Measurements from ENCODE around the gene TMEM163.

Gene TMEM163

DNA sequence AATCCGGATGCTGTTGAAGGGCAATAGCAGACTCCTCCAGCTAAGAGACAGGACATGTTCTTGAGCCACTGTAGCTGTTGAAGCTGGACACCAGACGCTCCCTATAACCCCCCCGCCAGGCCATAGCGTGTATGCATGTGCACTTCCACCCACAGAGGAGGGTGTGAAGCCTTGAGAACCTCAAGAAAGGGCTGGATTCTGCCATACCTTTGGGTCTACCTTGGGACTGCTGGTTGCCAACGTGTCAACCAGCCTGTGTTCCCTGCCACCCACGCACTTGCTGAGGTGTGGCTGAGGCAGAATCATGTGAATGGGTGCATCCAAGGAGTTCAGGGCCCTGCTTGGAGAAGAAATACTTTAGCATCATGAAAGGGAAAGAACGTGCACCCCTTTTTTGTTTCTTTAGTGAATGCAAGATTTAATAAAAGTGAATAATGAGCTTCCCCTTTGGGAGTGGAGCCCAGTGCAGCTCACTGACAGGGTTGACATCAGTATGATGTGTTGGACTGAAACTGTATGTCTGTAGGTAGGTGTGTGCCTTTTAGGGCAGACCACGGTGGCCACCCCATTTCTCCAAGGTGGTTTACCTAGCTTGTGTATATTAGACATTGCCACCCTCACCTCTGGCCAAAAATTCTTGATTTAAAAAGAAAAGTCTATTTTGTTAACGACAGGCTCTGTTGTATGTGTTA is 266.6 kb downstream of the TMEM163 start:
- FAIRE-seq = no peak

DNA sequence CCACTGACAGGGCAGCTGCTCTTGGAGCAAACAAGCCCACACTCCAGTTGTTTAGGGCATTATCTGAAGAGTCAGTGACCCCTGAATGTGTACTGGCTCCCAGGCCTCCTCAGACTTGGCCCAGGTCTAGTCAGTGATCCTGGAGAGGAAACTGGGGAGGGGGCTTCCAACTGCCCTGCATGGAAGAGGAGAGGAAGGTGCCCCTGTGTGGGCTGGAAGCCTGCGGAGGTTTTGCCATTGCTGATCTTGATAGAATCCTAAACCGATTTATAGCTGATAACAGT is 267.5 kb downstream of the TMEM163 start:
- FAIRE-seq = no peak

DNA sequence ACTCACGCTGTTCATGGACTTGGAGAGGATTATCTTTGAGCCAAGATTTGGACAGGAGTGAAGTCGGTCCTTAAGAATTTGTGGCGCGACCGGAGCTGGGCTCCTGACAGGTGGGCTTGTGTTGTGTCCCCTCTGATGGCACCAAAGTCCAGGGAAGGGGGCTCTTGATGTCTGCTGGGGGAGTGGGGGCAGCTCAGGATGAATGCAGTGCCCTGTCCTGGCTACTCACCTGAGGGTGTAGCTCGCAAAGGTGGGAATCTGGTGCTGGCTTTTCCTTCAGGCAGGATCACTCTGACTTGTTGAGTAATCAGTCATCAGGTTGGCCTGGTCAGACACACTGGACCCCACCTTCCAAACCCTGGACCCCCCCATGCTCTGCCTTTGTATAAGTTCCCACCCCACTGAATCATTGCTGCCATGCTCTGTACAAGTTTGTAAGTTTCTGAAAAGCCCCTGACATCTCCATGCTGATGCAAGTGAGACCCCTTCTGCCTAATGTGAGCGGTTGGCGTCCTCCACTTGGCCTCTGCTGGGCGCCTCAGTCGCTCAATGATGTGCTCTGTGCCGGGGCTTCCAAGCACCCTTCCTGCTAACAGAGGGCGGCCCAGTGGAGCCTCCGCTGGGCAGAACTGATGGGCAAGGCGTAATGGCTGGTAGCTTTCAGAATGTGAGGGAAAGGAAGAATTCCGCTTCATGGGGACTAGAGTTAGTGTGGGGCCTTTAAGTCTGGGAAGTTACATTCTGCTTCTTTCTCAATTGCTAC is 268.9 kb downstream of the TMEM163 start:
- FAIRE-seq = no peak

DNA sequence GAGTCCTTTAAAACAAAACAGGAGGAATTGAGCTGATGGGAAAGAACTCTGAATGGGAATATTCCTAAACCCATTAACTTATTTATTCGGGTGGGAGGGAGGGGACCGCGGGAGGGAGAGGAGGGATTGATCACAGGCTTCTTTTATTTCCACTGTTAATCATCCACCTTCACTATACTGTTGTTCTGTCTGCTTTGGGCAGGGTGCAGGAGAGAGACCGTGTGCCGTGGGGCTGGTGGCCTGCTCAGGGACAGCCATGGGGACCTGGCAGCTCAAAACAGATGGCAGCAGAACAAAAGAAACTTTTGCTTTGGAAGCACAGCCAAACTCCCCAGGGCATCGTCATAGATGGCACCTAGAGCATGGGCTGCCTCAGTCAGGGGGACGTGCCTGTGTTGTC is 269.6 kb downstream of the TMEM163 start:
- FAIRE-seq = no peak

DNA sequence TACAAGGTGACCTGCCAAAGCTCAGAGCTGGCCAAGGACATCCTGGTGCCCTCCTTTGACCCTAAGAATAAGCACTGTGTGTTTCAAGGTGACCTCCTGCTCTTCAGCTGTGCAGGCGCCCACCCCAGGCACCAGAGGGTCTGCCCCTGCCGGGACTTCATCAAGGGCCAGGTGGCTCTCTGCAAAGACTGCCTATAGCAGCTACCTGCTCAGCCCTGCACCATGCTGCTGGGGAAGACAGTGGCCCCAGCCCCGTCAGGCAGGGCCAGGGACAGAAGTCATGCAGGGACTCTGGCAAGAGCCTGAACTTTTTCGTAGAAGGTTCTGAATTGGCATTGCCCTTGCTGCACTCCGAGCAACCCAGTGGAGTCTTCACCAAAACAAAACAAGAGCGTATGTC is 270.1 kb downstream of the TMEM163 start:
- no peak for FAIRE-seq

DNA sequence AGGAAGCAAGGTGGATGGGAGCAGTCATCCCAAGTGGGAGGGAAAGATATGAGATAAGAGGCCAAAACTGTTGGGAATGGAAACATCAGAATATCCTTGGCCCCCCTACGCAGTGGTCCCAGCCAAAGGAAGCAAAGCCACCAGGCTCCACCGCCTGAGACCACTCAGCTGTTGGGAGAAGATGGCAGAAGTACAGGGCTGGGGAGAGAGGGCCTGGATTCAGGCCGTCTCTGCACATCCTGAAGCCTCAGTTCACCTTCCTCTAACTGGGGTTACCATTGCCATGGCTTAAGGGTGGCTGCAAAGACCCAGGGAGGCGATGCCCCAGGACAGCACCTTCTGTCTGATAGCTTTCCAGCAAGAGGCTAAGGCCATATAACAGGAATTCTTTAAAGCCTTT is 271.1 kb downstream of the TMEM163 start:
- FAIRE-seq = no peak

DNA sequence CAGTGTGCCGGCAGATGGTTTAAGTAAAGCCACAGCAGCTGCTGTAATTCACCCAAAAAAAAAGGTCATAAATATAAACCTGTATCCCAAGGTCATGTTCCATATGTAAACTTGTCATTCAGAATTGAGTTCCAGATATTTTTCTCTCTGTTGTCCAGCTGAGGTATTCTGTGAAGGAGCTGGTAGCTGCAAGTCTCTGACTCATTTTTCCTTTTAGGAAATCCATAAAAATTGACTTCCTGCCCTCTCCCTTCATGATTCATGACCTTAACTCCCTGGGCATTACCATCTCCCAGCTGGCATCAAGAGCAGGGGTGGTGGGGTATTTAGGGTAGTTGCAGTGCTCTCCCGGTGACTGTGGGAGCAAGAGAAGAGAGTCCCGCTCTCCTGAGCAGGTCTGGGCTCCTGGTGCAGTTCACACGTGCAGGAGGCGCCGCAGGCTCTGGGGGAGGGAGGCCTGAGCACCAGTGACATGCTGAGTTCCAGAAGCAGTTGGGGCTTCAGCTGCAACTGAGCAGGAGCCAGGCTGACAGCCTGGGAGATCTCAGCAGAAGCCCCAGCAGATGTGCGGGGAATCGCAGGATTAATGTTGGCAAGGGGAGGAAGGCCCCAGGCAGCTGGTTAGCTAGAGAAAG is 272.3 kb downstream of the TMEM163 start:
- FAIRE-seq = no peak

DNA sequence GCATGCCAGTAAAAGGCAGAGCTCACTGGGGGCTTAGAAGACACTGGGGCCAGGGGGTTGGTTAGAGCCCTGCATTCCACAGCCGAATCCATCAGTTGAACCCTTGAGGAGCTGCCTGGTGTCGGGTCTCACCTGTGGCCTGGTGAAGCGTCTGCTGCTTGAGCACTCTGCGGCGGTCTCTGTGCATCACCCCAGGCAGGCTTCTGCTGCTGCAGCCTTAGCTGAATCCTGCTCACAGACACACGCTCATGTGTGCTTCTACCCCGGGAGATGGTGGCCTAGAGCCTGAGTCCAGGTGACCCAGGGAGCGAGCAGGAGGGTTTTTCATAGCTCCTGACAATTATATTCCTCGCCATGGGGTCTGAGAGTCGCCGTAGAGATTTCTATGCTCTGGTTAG is 272.8 kb downstream of the TMEM163 start:
- FAIRE-seq = no peak

DNA sequence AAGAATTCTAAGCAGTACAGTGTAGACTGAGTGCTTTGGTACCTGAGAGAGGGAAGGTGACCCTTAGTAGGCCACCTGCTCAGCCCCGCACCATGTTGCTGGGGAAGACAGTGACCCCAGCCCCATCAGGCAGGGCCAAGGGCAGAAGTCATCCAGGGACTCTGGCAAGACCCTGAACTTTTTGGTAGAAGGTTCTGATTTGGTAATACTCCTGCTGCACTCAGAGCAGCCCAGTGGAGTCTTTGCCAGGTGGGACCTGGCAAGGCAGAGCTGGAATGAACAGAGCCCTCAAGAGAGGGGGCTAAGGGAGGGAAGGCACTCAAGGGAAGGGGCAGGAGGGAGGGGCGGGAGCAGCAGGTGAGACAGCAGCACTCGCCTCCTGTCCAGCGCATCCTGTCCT is 273.7 kb downstream of the TMEM163 start:
- FAIRE-seq = no peak

DNA sequence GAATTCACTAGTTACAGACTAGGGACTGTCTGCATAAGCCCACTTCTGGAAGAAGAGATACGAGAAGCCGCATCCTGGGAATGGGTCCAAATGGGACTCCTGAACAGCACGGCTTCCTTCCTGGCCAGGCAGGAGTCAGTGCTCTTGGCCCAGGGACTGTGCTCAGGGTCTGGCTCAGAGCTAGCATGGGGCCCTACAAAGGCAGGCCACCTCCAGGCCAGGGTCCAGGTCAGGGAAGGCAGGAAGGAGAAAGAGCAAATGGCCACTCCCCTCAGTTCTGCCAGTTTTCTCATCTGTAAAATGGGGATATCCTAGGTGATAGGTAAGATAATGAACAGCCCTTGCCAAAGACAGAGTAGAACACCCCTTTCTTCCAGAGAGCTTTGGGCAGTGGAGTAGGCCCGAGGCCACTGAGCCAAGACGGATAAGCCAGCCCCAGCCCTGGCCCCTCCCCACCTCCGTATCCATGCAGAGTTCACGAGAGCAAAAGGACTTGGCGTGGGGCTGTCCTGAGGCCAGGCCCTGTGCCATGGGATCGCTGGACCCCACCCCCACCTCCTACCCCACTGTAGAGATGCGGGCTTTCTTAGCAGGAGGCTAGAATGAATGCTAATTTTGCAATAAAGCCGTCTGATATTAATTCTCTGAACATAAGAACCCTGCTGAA is 274.9 kb downstream of the TMEM163 start:
- FAIRE-seq = no peak

DNA sequence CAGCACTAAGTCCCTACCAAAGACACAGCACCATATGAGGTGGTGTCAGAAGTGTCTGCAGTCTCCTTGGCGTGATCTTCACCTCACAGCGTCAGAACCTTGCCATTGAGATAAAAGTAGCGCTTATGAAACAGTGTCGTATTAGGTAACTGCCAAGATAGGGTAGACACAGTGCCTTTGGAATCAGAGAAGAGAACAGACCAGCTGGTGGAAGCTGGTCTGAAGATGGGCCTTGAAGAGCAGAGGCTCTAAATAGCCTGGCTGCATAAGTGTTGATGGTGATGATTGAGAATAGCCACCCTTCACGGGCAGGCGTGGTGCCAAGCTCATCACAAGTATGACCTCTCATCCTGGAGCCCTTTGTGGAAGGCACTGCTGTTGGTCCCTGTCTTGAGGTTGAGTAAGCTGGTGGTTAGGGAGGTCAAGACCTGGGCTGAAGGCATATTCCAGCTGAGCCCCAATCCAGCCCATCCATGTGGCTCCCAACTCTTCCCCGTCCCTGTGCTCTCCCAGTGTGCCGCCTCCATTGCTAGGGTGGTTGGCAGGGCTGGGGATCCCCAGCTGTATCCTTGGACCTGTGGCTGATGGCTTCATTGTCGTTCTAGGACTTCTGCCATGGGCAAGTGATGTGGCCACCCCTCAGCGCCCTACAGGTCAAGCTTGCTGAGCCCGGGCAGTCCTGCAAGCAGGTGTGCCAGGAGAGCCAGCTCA is 277.5 kb downstream of the TMEM163 start:
- FAIRE-seq = no peak

DNA sequence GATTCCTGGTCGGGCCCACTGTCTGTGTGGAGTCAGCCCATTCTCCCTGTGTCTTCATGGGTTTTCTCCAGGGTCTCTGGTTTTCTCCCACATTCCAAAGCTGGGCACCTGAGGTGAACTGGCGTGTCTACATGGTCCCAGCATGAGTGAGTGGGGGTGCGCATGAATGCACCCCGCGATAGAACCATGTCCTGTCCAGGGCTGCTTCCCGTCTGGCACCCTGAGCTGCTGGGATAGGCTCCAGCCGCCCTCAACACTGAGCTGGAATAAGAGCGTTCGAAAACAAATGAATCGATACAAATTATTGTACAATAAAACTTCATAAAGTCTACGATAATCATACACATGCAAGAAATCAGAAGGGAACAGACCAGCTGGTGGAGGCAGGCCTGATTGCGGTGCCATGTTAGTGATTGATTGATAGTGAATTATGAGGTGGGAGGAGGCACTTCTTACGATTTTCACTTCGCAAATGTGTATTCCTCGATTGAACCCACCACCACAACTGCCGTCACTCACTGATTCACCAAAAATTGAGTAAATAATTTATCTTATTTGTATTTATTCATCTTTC is 278.4 kb downstream of the TMEM163 start:
- FAIRE-seq = no peak

DNA sequence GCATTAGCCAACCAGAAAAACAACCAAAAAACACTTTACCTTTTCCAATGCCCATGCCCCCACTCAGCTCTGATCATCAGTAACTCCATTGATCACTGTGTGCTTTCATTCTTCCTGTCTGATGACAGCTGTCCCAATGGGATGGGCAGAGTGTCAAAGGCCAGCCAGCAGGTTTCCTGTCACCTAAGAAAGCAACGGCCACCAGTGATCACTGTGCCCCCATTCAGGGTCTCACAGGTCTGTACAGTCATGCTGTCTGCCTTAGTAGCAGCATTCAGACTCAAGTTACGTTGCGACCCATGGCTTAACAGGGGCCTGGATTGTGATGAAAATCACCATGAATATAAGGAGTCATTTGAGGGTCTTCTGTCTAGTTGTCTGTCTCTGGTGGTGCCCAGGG is 280.4 kb downstream of the TMEM163 start:
- no peak for FAIRE-seq

DNA sequence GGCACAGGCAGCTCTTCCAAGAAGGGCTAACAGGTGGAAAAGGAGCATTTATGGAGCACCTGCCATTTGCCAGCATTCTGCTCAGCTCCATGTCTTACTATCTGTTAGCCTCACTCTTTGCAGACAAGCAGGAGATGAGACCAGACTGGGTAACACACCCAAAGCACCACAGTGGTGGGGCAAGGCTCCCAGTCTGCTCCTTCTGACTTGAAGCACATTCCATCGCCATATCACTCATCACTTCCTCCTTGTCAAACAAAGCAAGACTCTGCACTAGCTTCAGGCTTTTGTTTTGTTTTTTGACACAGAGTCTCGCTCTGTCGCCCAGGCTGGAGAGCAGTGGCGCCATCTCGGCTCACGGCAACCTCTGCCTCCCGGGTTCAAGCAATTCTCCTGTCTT is 282.1 kb downstream of the TMEM163 start:
- no peak for FAIRE-seq

DNA sequence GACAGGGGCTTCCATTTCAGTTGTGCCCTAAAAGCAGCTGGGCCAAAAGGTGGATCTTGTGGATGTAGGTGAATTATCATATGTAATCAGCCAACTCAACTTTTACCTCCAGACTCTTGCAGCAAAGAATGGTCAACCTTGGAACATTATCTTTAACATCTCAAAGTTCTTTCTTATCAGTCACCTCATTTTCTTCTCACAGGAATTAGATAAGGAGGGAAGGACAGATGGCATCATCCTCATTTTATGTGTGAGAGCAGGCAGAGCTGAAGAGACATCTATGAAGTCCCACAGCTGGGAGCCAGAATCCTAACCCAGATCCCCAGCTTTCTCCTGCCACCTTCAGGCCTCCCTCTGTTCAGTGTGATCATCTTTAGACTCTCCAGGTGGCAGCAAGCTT is 282.9 kb downstream of the TMEM163 start:
- FAIRE-seq = no peak

DNA sequence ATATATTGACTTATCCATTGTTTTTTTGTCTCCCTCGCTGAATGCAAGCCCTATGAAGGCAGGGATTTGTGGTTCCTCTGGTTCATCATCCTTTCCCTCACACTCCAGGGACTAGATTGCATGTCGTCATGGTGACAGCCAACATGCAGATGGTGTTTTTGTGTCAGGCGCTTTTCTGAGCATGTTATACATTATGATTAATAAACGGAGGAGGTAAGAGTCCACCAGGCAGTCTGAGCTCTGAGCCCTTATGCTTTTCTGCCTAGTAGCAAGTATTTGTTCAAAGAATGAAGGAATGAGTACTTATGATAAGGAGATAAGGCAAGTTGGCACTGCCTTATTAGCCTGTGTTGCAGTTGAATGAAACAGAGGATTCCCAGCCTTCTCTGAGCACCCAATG is 283.3 kb downstream of the TMEM163 start:
- no peak for FAIRE-seq

DNA sequence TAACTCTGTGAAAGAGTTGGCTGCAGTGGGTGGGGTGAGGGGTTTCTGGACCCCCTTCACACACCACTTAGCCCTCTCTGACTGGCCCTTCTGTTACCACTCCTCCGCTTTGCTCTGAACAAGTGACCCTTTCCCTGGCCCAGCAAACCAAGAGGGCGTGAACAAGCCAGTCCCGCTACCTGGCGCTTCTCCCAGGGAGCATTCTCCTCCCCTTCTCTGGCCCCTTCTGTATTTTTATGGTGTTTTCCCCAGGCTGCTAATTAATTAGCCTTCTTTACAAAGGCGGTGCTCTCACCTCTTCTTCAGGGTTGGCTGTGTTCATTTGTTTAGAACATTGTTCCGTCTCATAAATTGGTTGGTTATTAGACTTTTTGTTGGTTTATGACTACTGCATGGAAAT is 284.8 kb downstream of the TMEM163 start:
- no peak for FAIRE-seq

DNA sequence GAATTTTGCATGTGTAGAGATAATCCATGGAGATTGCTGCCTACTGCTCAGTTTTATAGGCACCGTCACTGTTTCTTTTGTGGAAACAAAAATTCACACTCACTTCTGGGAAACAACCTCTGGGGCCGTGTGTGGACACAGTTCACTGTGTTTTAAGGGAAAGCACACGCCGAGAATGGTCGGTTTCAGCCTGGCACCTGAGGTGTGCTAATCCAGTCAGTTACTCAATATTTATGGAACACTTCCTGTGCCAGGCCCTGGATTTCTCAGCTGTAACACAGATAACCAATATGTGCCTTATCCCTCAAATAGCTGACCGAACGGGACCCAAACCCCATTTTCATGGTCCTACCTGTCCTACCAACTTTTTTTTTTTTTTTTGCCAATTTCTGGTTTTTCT is 285.3 kb downstream of the TMEM163 start:
- FAIRE-seq = no peak

DNA sequence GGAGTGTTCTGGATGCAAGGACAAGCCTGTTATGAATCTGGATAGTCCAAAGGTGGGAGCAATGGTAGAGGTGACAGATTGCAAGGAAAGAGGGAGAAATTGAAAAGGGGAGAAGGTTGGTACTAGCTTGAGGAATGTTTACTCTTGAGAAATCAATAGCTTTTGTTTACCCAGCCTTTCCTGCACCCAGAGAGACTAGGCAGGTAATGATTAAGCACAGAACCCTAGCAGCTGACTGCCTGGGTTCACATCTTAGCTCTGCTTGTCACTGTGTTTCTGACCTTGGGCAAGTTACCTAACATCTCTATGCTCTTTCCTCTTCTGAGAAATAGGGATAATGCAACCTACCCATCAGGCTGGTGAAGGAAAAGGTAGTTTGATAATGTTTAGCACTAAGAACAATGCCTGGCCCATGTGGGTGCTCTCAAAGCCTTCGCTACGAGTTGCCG is 286.3 kb downstream of the TMEM163 start:
- FAIRE-seq = no peak

DNA sequence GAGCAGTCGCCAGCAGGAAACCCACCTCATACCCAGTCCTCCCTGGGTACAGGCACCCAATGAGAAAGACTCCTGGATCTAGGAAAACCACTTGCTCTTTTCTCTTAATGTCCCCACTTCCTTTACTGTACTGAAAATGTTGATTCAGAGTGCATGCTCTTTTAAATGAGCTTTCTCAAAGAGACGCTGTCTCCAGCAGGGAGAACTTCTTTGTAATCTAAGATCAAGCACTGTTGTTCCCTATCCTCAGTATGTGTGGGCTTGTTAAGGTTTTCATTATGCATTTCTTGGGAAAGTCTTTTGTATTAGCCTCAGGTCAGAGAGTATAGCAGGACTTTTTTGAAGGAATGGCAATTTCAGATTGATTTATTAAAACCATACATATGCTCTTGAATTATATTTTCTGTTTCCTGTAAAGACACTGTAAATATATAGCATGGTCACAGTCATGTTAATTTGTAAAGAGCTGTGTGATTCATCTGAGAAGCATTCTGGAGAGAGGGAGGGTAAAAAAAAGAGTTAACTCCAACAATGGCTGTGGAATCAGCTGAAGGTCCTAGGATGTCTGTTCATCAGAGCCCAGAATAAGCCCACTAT is 286.9 kb downstream of the TMEM163 start:
- no peak for FAIRE-seq

DNA sequence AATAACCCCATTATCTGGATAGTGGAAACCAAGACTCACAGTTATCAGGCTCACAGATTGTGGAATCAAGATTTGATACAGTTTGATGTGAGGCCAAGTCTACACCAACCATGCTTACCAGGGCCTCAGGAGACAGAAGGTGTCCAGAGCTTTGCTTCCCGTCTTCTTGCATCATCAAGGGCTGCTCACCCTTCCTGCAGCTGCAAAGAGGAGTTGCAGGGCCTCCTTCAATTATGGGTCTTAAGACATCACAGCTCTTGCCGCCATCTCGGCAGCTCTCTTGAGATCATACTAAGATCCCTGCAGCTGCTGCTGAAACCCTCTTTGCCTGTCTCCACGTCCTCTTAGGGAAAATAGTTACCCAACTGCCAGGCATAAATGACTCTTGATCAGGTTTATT is 288.9 kb downstream of the TMEM163 start:
- no peak for FAIRE-seq

DNA sequence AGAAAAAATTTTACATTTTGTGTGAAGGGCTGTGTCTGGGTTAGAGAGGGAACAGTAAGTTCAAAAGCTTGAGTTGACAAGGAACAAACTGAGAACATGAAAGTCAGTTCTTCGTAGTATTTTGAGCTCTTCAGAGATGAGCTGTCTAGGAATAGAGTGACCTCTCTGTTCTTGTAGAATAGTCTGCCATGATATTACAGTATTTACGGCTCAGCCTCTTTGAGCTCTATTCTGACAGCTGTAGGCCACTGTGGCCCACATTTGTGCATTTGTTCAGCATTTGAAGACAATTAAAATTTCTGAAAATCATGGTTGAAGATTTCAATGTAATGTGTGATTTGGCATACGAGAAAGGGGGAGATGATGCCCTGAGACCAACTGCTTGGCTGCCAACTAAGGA is 292.1 kb downstream of the TMEM163 start:
- no peak for FAIRE-seq

Measured in islet of Langerhans (tissue), 1 donor.